IMR-90 (cell line): Measurements from ENCODE around the gene TRABD2A. TPM values are rescaled to one million over a fixed set of nuclear protein-coding genes. Genes with fewer than 3 reads are reported as not detected.

ENCODE experiments used
- ATAC-seq: fragments of 200-7000 bp; cut with Tn5 transposase; 2 replicates; pipeline ENCODE4 v1.9.1; 2020; ENCODE audit warnings: low read depth, mild to moderate bottlenecking, moderate library complexity
- BruUV-seq: library from RNA; stranded (reverse); fragments of 400-500 nt; replicated peaks from 2 replicates; lab custom pipeline; 2021; lab: Mats Ljungman, UMichigan
- CTCF ChIA-PET: fragments of 300-600 bp; formaldehyde crosslinking; extraction: SDS; loops from one replicate; lab custom pipeline; 2021; ENCODE audit warnings: antibody characterized with exemption; lab: Yijun Ruan, JAX
- POLR2A ChIA-PET: fragments of 300-600 bp; sonication (Branson Sonifier 250); formaldehyde crosslinking; loops from one replicate; lab custom pipeline; 2022; ENCODE audit warnings: antibody characterized with exemption; ENCODE audit not compliant: unreplicated experiment; lab: Charles Lee
- DNase-seq: peaks from one replicate; pipeline ENCODE4 v3.0.0; 2013
- H2AFZ ChIP-seq: replicated peaks from 2 replicates; pipeline ENCODE3; 2013; ENCODE audit warnings: low read length, mild to moderate bottlenecking; ENCODE audit not compliant: poor library complexity
- H2AK5ac ChIP-seq: 2 replicates; pipeline ENCODE4 v1.6.1; 2013; ENCODE audit warnings: low read depth, low read length, inconsistent platforms
- H2AK9ac ChIP-seq: replicated peaks from 2 replicates; pipeline ENCODE3; 2013; ENCODE audit warnings: mild to moderate bottlenecking, low read depth, low read length, moderate library complexity; ENCODE audit not compliant: poor library complexity
- H2BK120ac ChIP-seq: 2 replicates; pipeline ENCODE4 v1.6.1; 2013; ENCODE audit warnings: low read depth, low read length, inconsistent platforms
- H2BK15ac ChIP-seq: 3 replicates; pipeline ENCODE4 v1.6.1; 2013; ENCODE audit warnings: low read depth, low read length, inconsistent platforms
- H2BK20ac ChIP-seq: 2 replicates; pipeline ENCODE4 v1.6.1; 2013; ENCODE audit warnings: low read depth, mild to moderate bottlenecking, inconsistent platforms, low read length, moderate library complexity
- H2BK5ac ChIP-seq: 2 replicates; pipeline ENCODE4 v1.6.1; 2013; ENCODE audit warnings: mild to moderate bottlenecking, low read depth, low read length, inconsistent platforms; ENCODE audit not compliant: poor library complexity, severe bottlenecking
- H3K14ac ChIP-seq: replicated peaks from 2 replicates; pipeline ENCODE4 v1.6.1; 2013; ENCODE audit warnings: low read depth, low read length, inconsistent platforms
- H3K18ac ChIP-seq: 2 replicates; pipeline ENCODE4 v1.6.1; 2013; ENCODE audit warnings: low read depth, low read length, control low read depth
- H3K23ac ChIP-seq: 2 replicates; pipeline ENCODE4 v1.6.1; 2013; ENCODE audit warnings: low read depth, low read length, inconsistent platforms
- H3K27ac ChIP-seq: 2 replicates; pipeline ENCODE4 v1.5.1; 2013; ENCODE audit warnings: mild to moderate bottlenecking, control low read depth, low read length; ENCODE audit not compliant: insufficient read depth
- H3K27me3 ChIP-seq: 2 replicates; pipeline ENCODE4 v1.6.1; 2013; ENCODE audit warnings: low read length; ENCODE audit not compliant: control insufficient read depth, insufficient read depth
- H3K36me3 ChIP-seq: 2 replicates; pipeline ENCODE4 v1.6.1; 2013; ENCODE audit warnings: low read length, mixed read lengths; ENCODE audit not compliant: control insufficient read depth, insufficient read depth
- H3K4ac ChIP-seq: 2 replicates; pipeline ENCODE4 v1.6.1; 2013; ENCODE audit warnings: low read depth, low read length, inconsistent platforms
- H3K4me1 ChIP-seq: 2 replicates; pipeline ENCODE4 v1.6.1; 2013; ENCODE audit warnings: low read length, mixed read lengths; ENCODE audit not compliant: control insufficient read depth, insufficient read depth
- H3K4me2 ChIP-seq: 2 replicates; pipeline ENCODE4 v1.6.1; 2013; ENCODE audit warnings: low read depth, mild to moderate bottlenecking, control low read depth, low read length, moderate library complexity
- H3K4me3 ChIP-seq: 2 replicates; pipeline ENCODE4 v1.5.1; 2013; ENCODE audit warnings: low read depth, mild to moderate bottlenecking, control low read depth, low read length, moderate library complexity; ENCODE audit not compliant: insufficient read depth
- H3K56ac ChIP-seq: 2 replicates; pipeline ENCODE4 v1.6.1; 2013; ENCODE audit warnings: low read length, inconsistent platforms; ENCODE audit not compliant: insufficient read depth; ENCODE audit errors: extremely low read depth
- H3K79me1 ChIP-seq, 2 experiments: 2 replicates each; pipeline ENCODE4 v1.6.1; 2013; ENCODE audit warnings: low read length in 2 of 2, inconsistent platforms in 1 of 2, low read depth in 1 of 2
- H3K9ac ChIP-seq: 2 replicates; pipeline ENCODE4 v1.6.1; 2013; ENCODE audit warnings: low read depth, low read length, control low read depth
- H3K9me1 ChIP-seq: 2 replicates; pipeline ENCODE4 v1.6.1; 2013; ENCODE audit warnings: low read length, inconsistent platforms; ENCODE audit not compliant: insufficient read depth
- H3K9me3 ChIP-seq: 2 replicates; pipeline ENCODE4 v1.6.1; 2013; ENCODE audit warnings: low read length; ENCODE audit not compliant: control insufficient read depth, insufficient read depth
- H4K20me1 ChIP-seq: 2 replicates; pipeline ENCODE4 v1.6.1; 2013; ENCODE audit warnings: low read length, inconsistent platforms; ENCODE audit not compliant: insufficient read depth
- H4K5ac ChIP-seq: 2 replicates; pipeline ENCODE4 v1.6.1; 2013; ENCODE audit warnings: mild to moderate bottlenecking, low read depth, low read length, control low read depth
- H4K8ac ChIP-seq, 2 experiments: 2 replicates each; pipeline ENCODE4 v1.6.1; 2013; ENCODE audit warnings: low read depth in 2 of 2, low read length in 2 of 2, control low read depth in 1 of 2, inconsistent platforms in 1 of 2
- H4K91ac ChIP-seq: 2 replicates; pipeline ENCODE4 v1.6.1; 2013; ENCODE audit warnings: low read depth, low read length, inconsistent platforms; ENCODE audit not compliant: insufficient read depth
- CEBPB ChIP-seq: IDR thresholded peaks from 2 replicates; pipeline ENCODE4 v1.6.1; 2012; ENCODE audit warnings: low read depth, low read length, improper control_type of control experiment
- FOS ChIP-seq: fragments of 150-350 bp; IDR thresholded peaks from 2 replicates; pipeline ENCODE4 v1.6.1; 2016; ENCODE audit warnings: low read depth, low read length
- MAFK ChIP-seq: IDR thresholded peaks from 2 replicates; pipeline ENCODE4 v1.6.1; 2012; ENCODE audit warnings: low read depth, low read length, improper control_type of control experiment
- MAZ ChIP-seq: IDR thresholded peaks from 2 replicates; pipeline ENCODE4 v1.6.1; 2012; ENCODE audit warnings: low read depth, mild to moderate bottlenecking, low read length, improper control_type of control experiment, moderate library complexity, borderline replicate concordance
- NFE2L2 ChIP-seq: fragments of 150-350 bp; IDR thresholded peaks from 2 replicates; pipeline ENCODE4 v1.6.1; 2016; ENCODE audit warnings: low read depth, mild to moderate bottlenecking, low read length
- POLR2A ChIP-seq: IDR thresholded peaks from 2 replicates; pipeline ENCODE4 v1.6.1; 2012; ENCODE audit warnings: mild to moderate bottlenecking, low read depth, low read length
- RFX5 ChIP-seq: IDR thresholded peaks from 2 replicates; pipeline ENCODE4 v1.8.0; 2012; ENCODE audit warnings: low read depth, mild to moderate bottlenecking, low read length, moderate library complexity
- SMC3 ChIP-seq: fragments of 150-350 bp; IDR thresholded peaks from 2 replicates; pipeline ENCODE4 v1.6.1; 2016; ENCODE audit warnings: low read depth, mild to moderate bottlenecking, antibody characterized with exemption, low read length, moderate library complexity
- WGBS, 2 experiments: methylation state at CpG; one replicate each; pipeline versions ENCODE4 v1.1.5 to v1.1.7; 2013; ENCODE audit warnings: missing lambda C conversion rate in 2 of 2; ENCODE audit not compliant: insufficient read length in 1 of 2; ENCODE audit errors: extremely low coverage in 2 of 2; 5-methylcytosine and 5-hydroxymethylcytosine counted together
- dilution Hi-C: fragments of 300-500 bp; cut with HindIII; formaldehyde crosslinking; loops from one replicate; pipeline ENCODE4 v1.14.3; 2018; ENCODE audit warnings: low sequenced_read_pairs; ENCODE audit not compliant: unreplicated experiment
- in situ Hi-C: fragments of 300-500 bp; cut with MboI; formaldehyde crosslinking; loops from 3 replicates; pipeline ENCODE4 v1.14.3; 2019; ENCODE audit warnings: low sequenced_read_pairs, inconsistent platforms, mixed read lengths
- intact Hi-C: fragments of 100-400 bp; cut with micrococcal nuclease; formaldehyde crosslinking; loops from 2 replicates; pipeline ENCODE4 v1.10.0; 2022
- polyA plus RNA-seq, 3 experiments: library from polyadenylated mRNA; depleted of rRNA; stranded (reverse); fragments of >200 nt; gene quantifications; 2 replicates each; pipeline ENCODE4 v1.2.3, GENCODE V29; 2012; ENCODE audit warnings: low replicate concordance in 1 of 3
- total RNA-seq: library from RNA; depleted of rRNA; stranded (reverse); fragments of >200 nt; gene quantifications from 2 replicates; pipeline ENCODE4 v1.2.3, GENCODE V29; 2012

The TRABD2A gene
- total and polyA plus RNA-seq, 2 of the 4 experiments (the other 2 are of a cell fraction) = 17.6 to 20.3 TPM

DNA sequence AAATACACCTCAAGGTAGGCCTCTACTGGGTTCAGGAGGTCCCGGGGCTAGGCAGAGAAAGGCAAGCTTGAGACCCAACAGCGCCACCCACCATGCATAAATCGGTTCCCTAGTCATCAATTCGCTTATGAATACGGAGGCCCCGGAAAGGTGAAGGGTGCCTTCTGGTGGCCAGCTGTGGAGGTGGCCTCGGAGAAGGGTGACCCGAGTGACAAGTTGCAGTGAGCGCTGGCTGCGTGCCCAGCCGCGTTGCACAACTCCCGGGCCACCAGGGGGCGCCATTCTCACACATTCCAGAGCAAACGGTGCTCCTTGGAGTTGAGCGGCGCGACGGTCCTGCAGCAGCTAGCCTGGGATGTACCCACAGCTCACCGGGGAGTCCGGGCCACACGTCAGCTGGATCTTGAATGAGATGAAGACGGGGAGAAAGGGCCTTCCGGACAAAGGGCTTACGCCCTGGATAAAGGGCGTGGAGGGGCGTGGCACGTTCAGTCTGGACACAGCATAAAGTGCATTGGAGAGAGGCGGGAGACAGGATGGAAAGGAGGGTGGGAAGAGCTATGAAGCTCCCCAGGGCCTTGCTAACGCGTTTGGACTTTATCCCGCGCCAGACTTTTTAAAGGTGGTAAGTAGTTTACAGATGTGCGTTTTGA is 45.0 kb upstream of the TRABD2A start (continued):
- TF ChIP-seq NFE2L2 (no peak), FOS (no peak), RFX5 (no peak)

DNA sequence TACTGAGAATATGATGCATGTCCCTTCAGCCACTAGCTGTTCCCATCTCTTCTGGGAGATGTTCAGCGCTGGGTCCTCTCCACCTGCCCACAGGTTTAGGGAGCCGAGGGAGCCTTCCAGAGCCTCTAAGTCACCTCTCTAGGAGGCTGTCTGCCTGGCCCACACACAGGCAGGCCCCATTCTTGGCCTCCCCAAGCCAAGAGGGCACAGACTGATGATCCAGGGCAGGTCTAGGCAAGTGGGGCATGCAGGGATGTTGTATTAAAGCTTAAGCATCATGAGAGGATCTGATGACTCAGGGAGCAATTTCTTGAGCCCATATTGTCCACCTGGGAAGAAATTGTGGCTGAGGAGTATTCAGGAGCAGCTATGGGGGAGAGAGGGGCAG is 44.4 kb upstream of the TRABD2A start:
- dilution Hi-C loops (no loop called here), in situ Hi-C loops (loop anchor here (10.0 kb wide), 1 partner anchor 431 kb away; no protein-coding TSS in a partner anchor), intact Hi-C loops (loop anchor here (5.0 kb wide), 2 partner anchors 132 to 293 kb away; no protein-coding TSS in a partner anchor)
- Histone ChIP-seq H3K9ac (no peak overlapping the region), H3K14ac (no peak overlapping the region), H2AK5ac (peak overlapping the region; percentile 72), H3K9me1 (no peaks in the 10 kb centered on the region), H3K79me1 (peaks cover 0 to 4% of the 10 kb centered on the region in 2 experiments; a peak in 2 of 4 replicates), H2BK20ac (peak overlapping the region; percentile 53), H3K4me1 (peaks cover 8% of the 10 kb centered on the region; the same call in 1 of the 2 replicates), H3K36me3 (no peaks in the 10 kb centered on the region), H3K4me3 (no peak overlapping the region), H3K9me3 (no peaks in the 10 kb centered on the region), H4K8ac (peak overlapping the region in 1 of 2 experiments; percentile 50; a peak in 2 of 4 replicates), H3K23ac (no peak overlapping the region), H2BK15ac (peak overlapping the region; percentile 12; the same call in 1 of the 3 replicates), H3K4ac (peak overlapping the region; percentile 51), H3K27me3 (no peaks in the 10 kb centered on the region), H3K27ac (no peak overlapping the region), H2AFZ (peak overlapping the region; percentile 96), H4K20me1 (no peaks in the 10 kb centered on the region), H3K4me2 (no peak overlapping the region), H4K5ac (peak overlapping the region; percentile 5; the same call in 1 of the 2 replicates), H2AK9ac (peak overlapping the region; percentile 90), H2BK5ac (peak overlapping the region; percentile 22), H3K18ac (no peak overlapping the region), H3K56ac (no peak overlapping the region), H2BK120ac (peak overlapping the region; percentile 36; the same call in 1 of the 2 replicates), H4K91ac (peak overlapping the region; percentile 34)
- 90% methylated on average over 2 of the region's 2 CpGs; no CpG with 5 or more reads in 1 of the 2 experiments for WGBS, 2 experiments
- DNase-seq (no peak), ATAC-seq (no peak)
- BruUV-seq = no TSS peak
- POLR2A ChIA-PET = interaction anchor here (0.5 kb wide), 1 partner anchor 41 kb away, joined by 3 read pairs; no protein-coding TSS in a partner anchor
- CTCF ChIA-PET = interaction anchor here (0.5 to 2.2 kb wide), 23 partner anchors 13 to 327 kb away, joined by 3 to 17 read pairs (median 4); no protein-coding TSS in a partner anchor
- TF ChIP-seq FOS (no peak), SMC3 (no peak), MAZ (no peak), MAFK (no peak), CEBPB (no peak), POLR2A (no peak)
